BJ (cell line): Measurements from ENCODE around the gene AGBL5. TPM values are rescaled to one million over a fixed set of nuclear protein-coding genes. Genes with fewer than 3 reads are reported as not detected.

Source experiments
- CTCF ChIA-PET: fragments of 350-600 bp; formaldehyde crosslinking; extraction: SDS; loops from one replicate; lab custom pipeline; 2021; ENCODE audit warnings: antibody characterized with exemption, inconsistent platforms; lab: Yijun Ruan, JAX
- POLR2A ChIA-PET: fragments of 300-600 bp; sonication (Branson Sonifier 250); formaldehyde crosslinking; extraction: SDS; loops from one replicate; lab custom pipeline; 2021; ENCODE audit warnings: antibody characterized with exemption; lab: Charles Lee
- DNase-seq: peaks from one replicate; pipeline ENCODE4 v3.0.0-alpha.2; 2011; ENCODE audit warnings: low read depth
- H3K27me3 ChIP-seq: 2 replicates; pipeline ENCODE4 v1.6.0; 2011; ENCODE audit warnings: low read length; ENCODE audit not compliant: control insufficient read depth, insufficient read depth
- H3K36me3 ChIP-seq: 2 replicates; pipeline ENCODE4 v1.5.1; 2011; ENCODE audit warnings: low read length; ENCODE audit not compliant: control insufficient read depth, insufficient read depth
- H3K4me3 ChIP-seq: 2 replicates; pipeline ENCODE4 v1.5.1; 2011; ENCODE audit warnings: low read depth, mild to moderate bottlenecking, control low read depth, low read length
- polyA plus RNA-seq: library from polyadenylated mRNA; depleted of rRNA; stranded (reverse); fragments of >200 nt; gene quantifications from 2 replicates; pipeline ENCODE4 v1.2.3, GENCODE V29; 2011
- TF ChIP-seq, protein P1 (sequence below): IDR thresholded peaks from 2 replicates; pipeline ENCODE4 v1.5.1; 2011; ENCODE audit warnings: low read depth, mild to moderate bottlenecking, control low read depth, inconsistent platforms, low read length, moderate library complexity; ENCODE audit not compliant: insufficient read depth

Gene AGBL5
- polyA plus RNA-seq, 1 experiment: 32.7 TPM

- no peak for DNase-seq
- Histone ChIP-seq H3K27me3 (no peaks in the 10 kb centered on the region), H3K4me3 (no peak overlapping the region), H3K36me3 (no peaks in the 10 kb centered on the region)
- ChIA-PET POLR2A (no interaction called here), CTCF (interaction anchor here (1.4 kb wide), 1 partner anchor 11 kb away, joined by 4 read pairs; no protein-coding TSS in a partner anchor)
- TF ChIP-seq, protein P1, sequence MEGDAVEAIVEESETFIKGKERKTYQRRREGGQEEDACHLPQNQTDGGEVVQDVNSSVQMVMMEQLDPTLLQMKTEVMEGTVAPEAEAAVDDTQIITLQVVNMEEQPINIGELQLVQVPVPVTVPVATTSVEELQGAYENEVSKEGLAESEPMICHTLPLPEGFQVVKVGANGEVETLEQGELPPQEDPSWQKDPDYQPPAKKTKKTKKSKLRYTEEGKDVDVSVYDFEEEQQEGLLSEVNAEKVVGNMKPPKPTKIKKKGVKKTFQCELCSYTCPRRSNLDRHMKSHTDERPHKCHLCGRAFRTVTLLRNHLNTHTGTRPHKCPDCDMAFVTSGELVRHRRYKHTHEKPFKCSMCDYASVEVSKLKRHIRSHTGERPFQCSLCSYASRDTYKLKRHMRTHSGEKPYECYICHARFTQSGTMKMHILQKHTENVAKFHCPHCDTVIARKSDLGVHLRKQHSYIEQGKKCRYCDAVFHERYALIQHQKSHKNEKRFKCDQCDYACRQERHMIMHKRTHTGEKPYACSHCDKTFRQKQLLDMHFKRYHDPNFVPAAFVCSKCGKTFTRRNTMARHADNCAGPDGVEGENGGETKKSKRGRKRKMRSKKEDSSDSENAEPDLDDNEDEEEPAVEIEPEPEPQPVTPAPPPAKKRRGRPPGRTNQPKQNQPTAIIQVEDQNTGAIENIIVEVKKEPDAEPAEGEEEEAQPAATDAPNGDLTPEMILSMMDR: no peak
Measured at GRCh38 chr2:27006602-27007415, 44.7 kb upstream of the AGBL5 start.

GRCh38 chr2:27007416-27008374, 43.8 kb upstream of the AGBL5 start:
- ChIA-PET CTCF (interaction anchor here (1.4 to 3.8 kb wide), 2 partner anchors 10 to 46 kb away, joined by 4 to 21 read pairs; no protein-coding TSS in a partner anchor), POLR2A (no interaction called here)
- Histone ChIP-seq H3K27me3 (no peaks in the 10 kb centered on the region), H3K4me3 (no peak overlapping the region), H3K36me3 (no peaks in the 10 kb centered on the region)
- TF ChIP-seq, protein P1: no peak
- no peak for DNase-seq

- DNase-seq: no peak
- POLR2A ChIA-PET: no interaction called here
- Histone ChIP-seq H3K36me3 (no peaks in the 10 kb centered on the region), H3K4me3 (no peak overlapping the region), H3K27me3 (no peaks in the 10 kb centered on the region)
- CTCF ChIA-PET: interaction anchor here (1.5 to 3.8 kb wide), 2 partner anchors 13 to 47 kb away, joined by 4 to 21 read pairs; no protein-coding TSS in a partner anchor
- TF ChIP-seq, protein P1: no peak
Measured at GRCh38 chr2:27008678-27009077, 42.8 kb upstream of the AGBL5 start.

- TF ChIP-seq, protein P1: no peak
- DNase-seq: no peak
- ChIA-PET CTCF (interaction anchor here (1.5 to 3.8 kb wide), 2 partner anchors 14 to 47 kb away, joined by 4 to 21 read pairs; no protein-coding TSS in a partner anchor), POLR2A (no interaction called here)
- no peaks in the 10 kb centered on the region for H3K27me3 ChIP-seq
- H3K36me3 ChIP-seq: no peaks in the 10 kb centered on the region
- H3K4me3 ChIP-seq: no peak overlapping the region
Measured at GRCh38 chr2:27009083-27009482, 42.4 kb upstream of the AGBL5 start.

DNA sequence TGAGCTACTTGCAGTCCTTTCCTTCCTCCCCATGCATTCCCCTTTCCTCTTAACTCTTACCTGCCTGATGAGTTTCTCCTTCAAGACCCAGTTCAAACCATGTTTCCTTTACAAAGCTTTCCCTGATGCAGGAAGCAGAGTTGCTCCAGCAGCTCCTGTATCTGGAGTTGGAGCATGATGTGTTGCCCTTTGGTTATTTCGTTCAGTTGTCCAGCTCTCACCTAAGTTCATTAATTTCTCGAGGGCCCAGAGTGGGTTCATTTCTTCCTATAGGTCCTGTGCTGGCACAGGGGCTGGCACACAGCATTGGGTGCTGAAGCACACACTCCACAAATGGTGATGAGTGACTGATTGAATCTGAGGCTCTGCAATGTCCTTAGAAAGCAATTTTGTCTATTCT, 41.8 kb upstream of the AGBL5 start:
- CTCF ChIA-PET: interaction anchor here (1.5 to 3.8 kb wide), 2 partner anchors 14 to 48 kb away, joined by 4 to 21 read pairs; no protein-coding TSS in a partner anchor
- Histone ChIP-seq H3K27me3 (no peaks in the 10 kb centered on the region), H3K4me3 (no peak overlapping the region), H3K36me3 (no peaks in the 10 kb centered on the region)
- TF ChIP-seq, protein P1: no peak
- no peak for DNase-seq
- POLR2A ChIA-PET: no interaction called here
